CD8-positive, alpha-beta memory T cell (primary cell): ENCODE measurements around the gene RASD2. TPM values are rescaled to one million over a fixed set of nuclear protein-coding genes. Genes with fewer than 3 reads are reported as not detected.

Experiments used
- CTCF ChIA-PET: fragments of 350-600 bp; sonication (Branson Sonifier 250); formaldehyde crosslinking; loops from one replicate; lab custom pipeline; 2021; ENCODE audit warnings: antibody characterized with exemption; lab: Charles Lee
- POLR2A ChIA-PET: fragments of 350-600 bp; sonication (Branson Sonifier 250); formaldehyde crosslinking; loops from one replicate; lab custom pipeline; 2021; ENCODE audit warnings: antibody characterized with exemption; lab: Charles Lee
- DNase-seq, 5 donors: peaks; one replicate each; pipeline versions ENCODE4 v3.0.0 to v3.0.0-alpha.2; 2020 to 2022; ENCODE audit warnings: mixed read lengths in 1 of 5
- H3K27ac ChIP-seq: one replicate; pipeline ENCODE4 v1.7.0; 2013; ENCODE audit warnings: low read depth, mild to moderate bottlenecking, low read length, moderate library complexity
- H3K27me3 ChIP-seq: 2 replicates; pipeline ENCODE4 v1.7.0; 2013; ENCODE audit warnings: low read length, mild to moderate bottlenecking; ENCODE audit not compliant: insufficient read depth, poor library complexity, severe bottlenecking
- H3K36me3 ChIP-seq: 2 replicates; pipeline ENCODE4 v1.7.0; 2013; ENCODE audit warnings: mild to moderate bottlenecking, low read length, moderate library complexity; ENCODE audit not compliant: insufficient read depth
- H3K4me1 ChIP-seq: 2 replicates; pipeline ENCODE4 v1.7.0; 2013; ENCODE audit warnings: mild to moderate bottlenecking, low read length, moderate library complexity; ENCODE audit not compliant: insufficient read depth
- H3K4me3 ChIP-seq: 2 replicates; pipeline ENCODE4 v1.7.0; 2013; ENCODE audit warnings: mild to moderate bottlenecking, low read length
- H3K9me3 ChIP-seq: 2 replicates; pipeline ENCODE4 v1.7.0; 2013; ENCODE audit warnings: mild to moderate bottlenecking, low read length
- H3K27ac Mint-ChIP-seq, 8 donors: one replicate each; pipeline ENCODE4 v1.8.0; 2020 to 2021; ENCODE audit warnings: mixed read lengths in 8 of 8, mild to moderate bottlenecking in 6 of 8, inconsistent platforms in 3 of 8, moderate library complexity in 3 of 8
- H3K27me3 Mint-ChIP-seq, 2 donors: one replicate each; pipeline ENCODE4 v1.8.0; 2020 to 2021; ENCODE audit warnings: mixed read lengths in 2 of 2, mild to moderate bottlenecking in 1 of 2, moderate library complexity in 1 of 2
- H3K36me3 Mint-ChIP-seq, 3 donors: one replicate each; pipeline ENCODE4 v1.8.0; 2020 to 2021; ENCODE audit warnings: mixed read lengths in 3 of 3, inconsistent platforms in 1 of 3, mild to moderate bottlenecking in 1 of 3
- H3K4me1 Mint-ChIP-seq, 3 donors: one replicate each; pipeline ENCODE4 v1.8.0; 2020 to 2021; ENCODE audit warnings: mixed read lengths in 3 of 3, inconsistent platforms in 1 of 3, mild to moderate bottlenecking in 1 of 3
- H3K4me3 Mint-ChIP-seq, 7 donors: one replicate each; pipeline ENCODE4 v1.8.0; 2020 to 2021; ENCODE audit warnings: mixed read lengths in 7 of 7, mild to moderate bottlenecking in 6 of 7, moderate library complexity in 4 of 7, inconsistent platforms in 2 of 7
- H3K9me3 Mint-ChIP-seq, 5 donors: one replicate each; pipeline ENCODE4 v1.8.0; 2020 to 2022; ENCODE audit warnings: mixed read lengths in 5 of 5, mild to moderate bottlenecking in 3 of 5, moderate library complexity in 2 of 5, inconsistent platforms in 1 of 5
- polyA plus RNA-seq: library from polyadenylated mRNA; unstranded; fragments of 300-500 nt; fragmentation: Illumina TruSeq; gene quantifications from one replicate; pipeline ENCODE4 v1.2.3, GENCODE V29; 2021
- total RNA-seq, 2 experiments: library from RNA; stranded (reverse); gene quantifications; one replicate each; pipeline ENCODE4 v1.2.3, GENCODE V29; 2021

The RASD2 gene
- total and polyA plus RNA-seq, 3 experiments from 2014 or later, result 0.09 to 0.24 TPM; not detected in 1

DNA sequence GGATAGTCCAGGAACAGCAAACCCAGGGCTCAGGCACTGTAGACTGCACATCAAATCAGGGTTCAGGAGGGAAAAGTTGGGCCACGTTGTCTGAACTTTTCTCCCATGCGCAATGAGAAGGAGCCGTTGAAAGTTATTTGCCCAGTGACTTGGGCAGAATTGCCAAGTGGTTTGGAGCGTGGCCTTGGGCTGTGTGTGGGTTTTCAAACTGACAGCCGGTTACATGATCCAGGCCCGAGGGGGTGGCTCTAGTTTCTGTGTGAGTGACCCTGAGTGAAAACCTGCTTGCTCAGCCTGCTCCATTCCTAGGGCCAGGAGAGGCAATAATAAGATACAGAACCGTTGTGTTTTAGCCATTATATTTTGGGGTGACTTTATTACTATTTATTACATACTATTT lies 56.2 kb downstream of the RASD2 start:
- no peaks in the 10 kb centered on the region for H3K9me3 Mint-ChIP-seq
- H3K27me3 Mint-ChIP-seq, result peaks cover 4 to 21% of the 10 kb centered on the region in 2 donors
- Histone ChIP-seq H3K27me3 (no peaks in the 10 kb centered on the region), H3K9me3 (no peaks in the 10 kb centered on the region), H3K36me3 (no peaks in the 10 kb centered on the region), H3K27ac (no peak overlapping the region), H3K4me3 (no peak overlapping the region), H3K4me1 (no peaks in the 10 kb centered on the region)
- ChIA-PET CTCF (no interaction called here), POLR2A (no interaction called here)
- no peak overlapping the region for H3K27ac Mint-ChIP-seq
- H3K4me3 Mint-ChIP-seq, result no peak overlapping the region
- no peaks in the 10 kb centered on the region for H3K4me1 Mint-ChIP-seq
- H3K36me3 Mint-ChIP-seq, result no peaks in the 10 kb centered on the region
- no peak for DNase-seq

DNA sequence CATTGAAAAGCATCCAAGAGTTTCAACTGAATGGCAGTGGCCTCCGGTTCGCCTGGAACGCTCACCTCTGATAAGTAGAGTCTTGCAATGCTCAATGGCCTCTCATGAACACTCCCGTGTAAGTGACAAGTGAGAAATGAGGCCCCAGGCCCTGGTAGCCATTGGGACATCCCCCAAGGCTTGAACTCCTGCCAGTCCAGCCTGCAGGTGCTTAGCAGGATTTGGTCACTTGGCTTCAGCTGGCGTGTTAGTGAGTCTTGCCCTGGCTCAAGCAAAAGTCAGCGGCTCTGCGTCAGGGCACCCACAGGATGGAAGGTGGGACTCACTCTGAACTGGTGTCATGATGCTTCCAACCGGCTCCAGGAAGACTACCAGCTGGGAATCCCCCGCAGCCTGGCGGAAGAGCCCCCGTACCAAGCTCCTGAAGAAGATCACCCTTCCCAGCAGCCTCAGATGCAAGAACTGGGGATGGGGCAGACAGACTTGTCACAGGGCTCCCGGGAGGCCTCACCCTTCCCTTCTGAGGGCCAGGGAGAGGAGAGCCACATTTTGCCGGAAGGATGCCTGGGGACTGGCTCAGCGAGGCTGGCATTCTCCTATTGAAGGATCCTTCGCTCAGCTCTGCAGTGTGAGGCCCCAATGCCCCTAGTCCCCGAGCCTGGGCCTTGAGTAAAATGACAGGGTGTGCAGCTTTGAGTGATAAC lies 57.2 kb downstream of the RASD2 start:
- Histone ChIP-seq H3K36me3 (no peaks in the 10 kb centered on the region), H3K27ac (no peak overlapping the region), H3K4me3 (no peak overlapping the region), H3K9me3 (no peaks in the 10 kb centered on the region), H3K4me1 (no peaks in the 10 kb centered on the region), H3K27me3 (no peaks in the 10 kb centered on the region)
- DNase-seq, result no peak
- peaks cover 2 to 13% of the 10 kb centered on the region in 2 donors for H3K27me3 Mint-ChIP-seq
- CTCF ChIA-PET, result no interaction called here
- no peaks in the 10 kb centered on the region for H3K9me3 Mint-ChIP-seq
- H3K4me3 Mint-ChIP-seq, result no peak overlapping the region
- H3K27ac Mint-ChIP-seq, result no peak overlapping the region
- POLR2A ChIA-PET, result no interaction called here
- no peaks in the 10 kb centered on the region for H3K36me3 Mint-ChIP-seq
- no peaks in the 10 kb centered on the region for H3K4me1 Mint-ChIP-seq

DNA sequence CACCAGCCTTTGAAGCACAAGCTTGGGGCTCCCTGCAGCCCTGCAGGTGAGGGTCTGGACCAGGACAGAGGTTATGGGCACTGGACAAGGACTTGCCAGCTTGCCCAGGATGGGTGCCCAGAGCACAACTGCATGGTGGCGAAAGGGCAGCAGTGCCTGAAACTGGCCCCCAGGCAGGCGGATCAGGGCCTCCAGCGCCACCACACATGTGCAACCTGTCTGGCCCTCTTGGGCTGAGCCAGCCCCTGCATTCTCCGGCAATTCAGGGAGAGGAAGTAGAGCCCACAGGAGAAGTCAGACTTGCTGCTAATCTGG lies 57.7 kb downstream of the RASD2 start:
- no peak for DNase-seq
- H3K4me3 ChIP-seq, result no peak overlapping the region
- POLR2A ChIA-PET, result no interaction called here
- Mint-ChIP-seq H3K4me1 (no peaks in the 10 kb centered on the region), H3K27me3 (peaks cover 2 to 13% of the 10 kb centered on the region in 2 donors), H3K27ac (no peak overlapping the region), H3K4me3 (no peak overlapping the region), H3K36me3 (no peaks in the 10 kb centered on the region), H3K9me3 (no peaks in the 10 kb centered on the region)
- CTCF ChIA-PET, result no interaction called here
- H3K27me3 ChIP-seq, result no peaks in the 10 kb centered on the region
- H3K36me3 ChIP-seq, result no peaks in the 10 kb centered on the region
- H3K27ac ChIP-seq, result no peak overlapping the region
- H3K9me3 ChIP-seq, result no peaks in the 10 kb centered on the region
- H3K4me1 ChIP-seq, result no peaks in the 10 kb centered on the region

DNA sequence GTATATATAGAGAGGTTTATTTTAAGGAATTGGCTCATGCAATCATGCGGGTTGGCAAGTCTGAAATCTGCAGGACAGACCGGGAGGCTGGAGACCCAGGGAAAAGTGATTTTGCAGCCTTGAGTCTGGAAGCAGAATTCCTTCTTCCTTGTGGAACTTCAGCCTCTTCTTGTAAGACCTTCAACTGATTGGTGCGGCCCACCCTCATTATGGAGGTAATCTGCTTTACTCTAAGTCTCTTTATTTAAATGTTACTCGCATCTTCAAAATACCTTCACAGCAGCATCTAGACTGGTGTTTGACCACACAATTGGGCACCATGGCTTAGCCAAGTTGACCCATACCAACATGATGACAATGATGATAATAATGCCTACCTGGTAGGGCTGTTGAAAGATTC lies 58.7 kb downstream of the RASD2 start:
- Mint-ChIP-seq H3K36me3 (no peaks in the 10 kb centered on the region), H3K27ac (no peak overlapping the region), H3K27me3 (peaks cover 0 to 13% of the 10 kb centered on the region in 2 donors), H3K4me1 (no peaks in the 10 kb centered on the region), H3K4me3 (no peak overlapping the region), H3K9me3 (no peaks in the 10 kb centered on the region)
- ChIA-PET CTCF (no interaction called here), POLR2A (no interaction called here)
- Histone ChIP-seq H3K27me3 (no peaks in the 10 kb centered on the region), H3K4me1 (no peaks in the 10 kb centered on the region), H3K9me3 (no peaks in the 10 kb centered on the region), H3K36me3 (no peaks in the 10 kb centered on the region), H3K4me3 (no peak overlapping the region), H3K27ac (no peak overlapping the region)
- DNase-seq, result no peak

DNA sequence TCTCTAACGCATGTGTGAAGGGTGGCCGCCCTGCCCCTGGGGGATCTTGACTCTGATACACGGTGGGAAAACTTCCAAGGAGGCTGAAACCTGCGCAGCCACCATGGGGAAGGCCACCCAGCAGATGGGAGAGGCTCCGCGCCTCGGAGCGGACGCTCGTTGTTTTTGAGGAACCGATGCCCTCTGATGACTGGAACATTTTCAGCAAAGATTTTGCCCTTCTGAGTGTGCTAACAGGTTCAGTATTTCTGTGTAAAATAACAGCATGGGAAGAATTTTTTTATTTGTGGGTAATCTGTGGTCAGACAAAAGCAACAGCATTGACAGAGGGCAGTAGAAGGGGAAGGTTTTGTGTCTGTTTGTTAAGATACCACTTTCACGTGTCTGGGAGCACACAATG lies 59.8 kb downstream of the RASD2 start:
- H3K27ac Mint-ChIP-seq, result no peak overlapping the region
- H3K36me3 Mint-ChIP-seq, result no peaks in the 10 kb centered on the region
- no peak for DNase-seq
- Histone ChIP-seq H3K36me3 (no peaks in the 10 kb centered on the region), H3K9me3 (no peaks in the 10 kb centered on the region), H3K4me1 (no peaks in the 10 kb centered on the region), H3K27me3 (no peaks in the 10 kb centered on the region), H3K27ac (no peak overlapping the region), H3K4me3 (no peak overlapping the region)
- ChIA-PET POLR2A (no interaction called here), CTCF (no interaction called here)
- peaks cover 0 to 7% of the 10 kb centered on the region in 2 donors for H3K27me3 Mint-ChIP-seq
- H3K9me3 Mint-ChIP-seq, result no peaks in the 10 kb centered on the region
- no peak overlapping the region for H3K4me3 Mint-ChIP-seq
- H3K4me1 Mint-ChIP-seq, result no peaks in the 10 kb centered on the region

DNA sequence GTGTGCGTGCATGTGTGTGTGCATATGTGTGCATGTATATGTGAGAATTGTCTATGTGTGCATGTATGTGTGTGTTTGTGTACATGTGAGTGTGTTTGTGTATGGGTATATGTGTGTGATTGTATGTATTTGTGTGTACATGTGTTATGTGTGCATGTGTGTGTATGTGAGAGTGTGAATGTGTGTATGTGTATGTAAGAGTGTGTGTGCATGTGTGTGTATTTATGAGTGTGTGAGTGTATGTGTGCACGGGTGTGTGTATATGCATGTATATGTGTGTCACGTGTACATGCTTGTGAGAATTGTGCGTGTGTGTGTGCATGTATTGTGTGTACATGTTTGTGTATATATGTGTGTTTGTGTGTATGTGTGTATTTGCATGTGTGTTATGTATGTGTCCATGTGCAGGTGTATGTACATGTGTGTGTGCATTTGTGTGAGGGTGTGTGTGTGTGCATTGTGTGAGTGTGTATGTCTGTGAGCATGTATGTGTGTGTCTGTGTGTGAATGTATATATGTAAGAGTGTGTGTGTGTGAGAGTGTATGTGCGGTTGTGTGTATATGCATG lies 60.5 kb downstream of the RASD2 start:
- POLR2A ChIA-PET, result no interaction called here
- Mint-ChIP-seq H3K9me3 (no peaks in the 10 kb centered on the region), H3K27ac (no peak overlapping the region), H3K4me1 (no peaks in the 10 kb centered on the region), H3K36me3 (no peaks in the 10 kb centered on the region), H3K27me3 (peaks cover under 1 to 5% of the 10 kb centered on the region in 2 donors), H3K4me3 (no peak overlapping the region)
- H3K27me3 ChIP-seq, result no peaks in the 10 kb centered on the region
- no peak overlapping the region for H3K4me3 ChIP-seq
- H3K9me3 ChIP-seq, result no peaks in the 10 kb centered on the region
- H3K27ac ChIP-seq, result no peak overlapping the region
- no peaks in the 10 kb centered on the region for H3K36me3 ChIP-seq
- CTCF ChIA-PET, result no interaction called here
- no peak for DNase-seq
- no peaks in the 10 kb centered on the region for H3K4me1 ChIP-seq

- Histone ChIP-seq H3K4me1 (no peaks in the 10 kb centered on the region), H3K4me3 (no peak overlapping the region), H3K9me3 (no peaks in the 10 kb centered on the region), H3K27ac (no peak overlapping the region), H3K27me3 (no peaks in the 10 kb centered on the region), H3K36me3 (no peaks in the 10 kb centered on the region)
- Mint-ChIP-seq H3K27ac (peak overlapping the region in 1 of 8 donors; percentile 6), H3K36me3 (no peaks in the 10 kb centered on the region), H3K9me3 (no peaks in the 10 kb centered on the region), H3K27me3 (peaks cover 1 to 12% of the 10 kb centered on the region in 2 donors), H3K4me3 (no peak overlapping the region), H3K4me1 (no peaks in the 10 kb centered on the region)
- DNase-seq, result no peak
- POLR2A ChIA-PET, result no interaction called here
- CTCF ChIA-PET, result interaction anchor here (1.0 kb wide), 1 partner anchor 251 kb away, joined by 3 read pairs; no protein-coding TSS in a partner anchor
Observed at GRCh38 chr22:35601743-35602615, 61.3 kb downstream of the RASD2 start.
